Measurements from ENCODE around the gene ADGRE1.

Gene ADGRE1

DNA sequence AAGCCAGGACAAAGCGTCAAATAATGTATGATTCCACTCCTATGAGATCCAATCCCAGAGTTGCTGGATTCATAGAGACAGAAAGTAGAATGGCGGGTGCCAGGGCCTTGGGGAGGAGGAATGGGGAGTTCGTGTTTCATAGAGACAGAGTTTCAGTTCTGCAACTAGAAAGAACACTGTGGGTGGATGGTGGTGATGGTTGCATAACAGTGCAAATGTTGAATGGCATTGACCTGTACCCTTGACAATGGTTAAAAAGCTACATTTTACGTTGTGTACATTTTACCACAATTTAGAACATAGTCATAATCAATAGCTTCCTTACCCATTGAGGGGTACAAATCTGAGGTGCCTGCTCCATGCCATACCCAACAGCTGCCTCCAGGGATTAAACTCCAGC, 100.5 kb downstream of the ADGRE1 start:
- TF ChIP-seq, protein P1, sequence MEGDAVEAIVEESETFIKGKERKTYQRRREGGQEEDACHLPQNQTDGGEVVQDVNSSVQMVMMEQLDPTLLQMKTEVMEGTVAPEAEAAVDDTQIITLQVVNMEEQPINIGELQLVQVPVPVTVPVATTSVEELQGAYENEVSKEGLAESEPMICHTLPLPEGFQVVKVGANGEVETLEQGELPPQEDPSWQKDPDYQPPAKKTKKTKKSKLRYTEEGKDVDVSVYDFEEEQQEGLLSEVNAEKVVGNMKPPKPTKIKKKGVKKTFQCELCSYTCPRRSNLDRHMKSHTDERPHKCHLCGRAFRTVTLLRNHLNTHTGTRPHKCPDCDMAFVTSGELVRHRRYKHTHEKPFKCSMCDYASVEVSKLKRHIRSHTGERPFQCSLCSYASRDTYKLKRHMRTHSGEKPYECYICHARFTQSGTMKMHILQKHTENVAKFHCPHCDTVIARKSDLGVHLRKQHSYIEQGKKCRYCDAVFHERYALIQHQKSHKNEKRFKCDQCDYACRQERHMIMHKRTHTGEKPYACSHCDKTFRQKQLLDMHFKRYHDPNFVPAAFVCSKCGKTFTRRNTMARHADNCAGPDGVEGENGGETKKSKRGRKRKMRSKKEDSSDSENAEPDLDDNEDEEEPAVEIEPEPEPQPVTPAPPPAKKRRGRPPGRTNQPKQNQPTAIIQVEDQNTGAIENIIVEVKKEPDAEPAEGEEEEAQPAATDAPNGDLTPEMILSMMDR (IDR thresholded peaks at IDR 0.05; ENCODE audit: extremely low read depth, missing control alignments): no peak

DNA sequence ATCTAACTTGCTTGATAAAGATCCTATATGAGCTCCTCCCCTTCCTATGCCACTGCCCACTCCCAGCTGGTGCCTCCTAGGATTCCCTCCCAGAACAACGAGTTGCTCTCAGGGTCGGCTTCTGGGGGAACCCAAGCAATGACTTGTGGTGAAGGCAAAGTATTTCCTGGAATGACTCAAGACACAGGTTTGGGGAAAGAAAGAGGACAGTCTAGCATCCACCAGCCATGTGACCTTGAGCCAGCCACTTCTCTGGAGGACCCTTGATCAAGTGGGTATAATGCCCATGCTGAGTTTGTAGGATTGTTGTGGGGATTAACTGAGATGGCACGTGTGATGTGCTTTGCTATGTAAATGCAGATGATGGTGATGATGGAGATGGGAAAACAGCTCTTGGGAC, 100.9 kb downstream of the ADGRE1 start:
- no peak for DNase-seq (ENCODE audit: low spot score)
- TF ChIP-seq, protein P1 (IDR thresholded peaks at IDR 0.05; ENCODE audit: extremely low read depth, missing control alignments): no peak

More for the DNA sequence above, 100.5 kb downstream of the ADGRE1 start:
- DNase-seq (ENCODE audit: low spot score): no peak

Data from GM20000 (cell line).